Neuronal stem cell (in vitro differentiated cells): ENCODE measurements around the gene STX1B.

Experiments used
- DNase-seq: peaks from one replicate; pipeline ENCODE4 v3.0.0-alpha.2; 2013; ENCODE audit warnings: low spot score
- H2AFZ ChIP-seq: one replicate; pipeline ENCODE4 v1.6.1; 2013; ENCODE audit warnings: mild to moderate bottlenecking, low read length, inconsistent platforms
- H2AK5ac ChIP-seq: 2 replicates; pipeline ENCODE4 v1.6.1; 2013; ENCODE audit warnings: low read depth, mild to moderate bottlenecking, inconsistent platforms, low read length, moderate library complexity, mixed read lengths
- H2BK120ac ChIP-seq: 2 replicates; pipeline ENCODE4 v1.6.1; 2013; ENCODE audit warnings: low read depth, mild to moderate bottlenecking, inconsistent platforms, low read length, moderate library complexity, mixed read lengths
- H2BK12ac ChIP-seq: one replicate; pipeline ENCODE4 v1.6.1; 2013; ENCODE audit warnings: low read length, inconsistent platforms
- H2BK15ac ChIP-seq: 2 replicates; pipeline ENCODE4 v1.6.1; 2013; ENCODE audit warnings: mild to moderate bottlenecking, low read length, inconsistent platforms, mixed read lengths
- H2BK5ac ChIP-seq: one replicate; pipeline ENCODE4 v1.6.1; 2013; ENCODE audit warnings: inconsistent platforms, mild to moderate bottlenecking, low read length, moderate library complexity
- H3K14ac ChIP-seq: one replicate; pipeline ENCODE4 v1.6.1; 2013; ENCODE audit warnings: low read length, inconsistent platforms
- H3K18ac ChIP-seq: 2 replicates; pipeline ENCODE4 v1.6.1; 2013; ENCODE audit warnings: low read length, inconsistent platforms
- H3K23ac ChIP-seq: 2 replicates; pipeline ENCODE4 v1.6.1; 2013; ENCODE audit warnings: low read depth, mild to moderate bottlenecking, mixed read lengths, low read length, inconsistent platforms; ENCODE audit not compliant: poor library complexity
- H3K27ac ChIP-seq: replicated peaks from 3 replicates; pipeline ENCODE4 v1.5.1; 2013; ENCODE audit warnings: low read length, inconsistent platforms
- H3K27me3 ChIP-seq, 3 experiments: 2 replicates each; pipeline ENCODE4 v1.6.1; 2013; ENCODE audit warnings: low read length in 3 of 3, mild to moderate bottlenecking in 2 of 3, inconsistent platforms in 1 of 3, low read depth in 1 of 3, mixed read lengths in 1 of 3, moderate library complexity in 1 of 3; ENCODE audit not compliant: control insufficient read depth in 3 of 3, insufficient read depth in 3 of 3
- H3K36me3 ChIP-seq, 2 donors: replicated peaks in 1 of 2; 2 replicates each; pipeline ENCODE4 v1.6.1; 2013; ENCODE audit warnings: low read length in 2 of 2; ENCODE audit not compliant: control insufficient read depth in 2 of 2, insufficient read depth in 2 of 2
- H3K4ac ChIP-seq: 2 replicates; pipeline ENCODE4 v1.6.1; 2013; ENCODE audit warnings: inconsistent platforms, mild to moderate bottlenecking, low read length, moderate library complexity
- H3K4me1 ChIP-seq, 2 donors: 1 replicate in 1 of 2; 2 replicates in 1 of 2; pipeline ENCODE4 v1.6.1; 2013; ENCODE audit warnings: low read length in 2 of 2, low read depth in 1 of 2; ENCODE audit not compliant: control insufficient read depth in 2 of 2, insufficient read depth in 1 of 2
- H3K4me2 ChIP-seq: one replicate; pipeline ENCODE4 v1.6.1; 2013; ENCODE audit warnings: mild to moderate bottlenecking, low read length, inconsistent platforms; ENCODE audit not compliant: insufficient read depth, poor library complexity, severe bottlenecking
- H3K4me3 ChIP-seq, 2 donors: 2 replicates each; pipeline ENCODE4 v1.5.1; 2013; ENCODE audit warnings: low read length in 2 of 2, mild to moderate bottlenecking in 2 of 2, inconsistent platforms in 1 of 2, moderate library complexity in 1 of 2
- H3K79me1 ChIP-seq: one replicate; pipeline ENCODE4 v1.6.1; 2013; ENCODE audit warnings: low read depth, mild to moderate bottlenecking, inconsistent platforms, low read length, moderate library complexity
- H3K9ac ChIP-seq: one replicate; pipeline ENCODE4 v1.6.1; 2013; ENCODE audit warnings: mild to moderate bottlenecking, low read depth, low read length, inconsistent platforms; ENCODE audit not compliant: poor library complexity
- H3K9me3 ChIP-seq, 2 donors: replicated peaks in 1 of 2; 2 replicates each; pipeline versions ENCODE3 to v1.6.1; 2013; ENCODE audit warnings: low read length in 2 of 2, mild to moderate bottlenecking in 2 of 2, inconsistent platforms in 1 of 2, low read depth in 1 of 2, mixed read lengths in 1 of 2, moderate library complexity in 1 of 2; ENCODE audit not compliant: control insufficient read depth in 2 of 2, insufficient read depth in 1 of 2
- H4K8ac ChIP-seq: one replicate; pipeline ENCODE4 v1.6.1; 2013; ENCODE audit warnings: low read depth, mild to moderate bottlenecking, inconsistent platforms, low read length, moderate library complexity
- H4K91ac ChIP-seq: one replicate; pipeline ENCODE4 v1.6.1; 2013; ENCODE audit warnings: low read length, low read depth, mild to moderate bottlenecking, inconsistent platforms; ENCODE audit not compliant: poor library complexity
- WGBS, 2 donors: extraction: QIAGEN DNeasy Blood & Tissue Kit; methylation state at CpG; one replicate each; pipeline ENCODE4 v1.1.7; 2013; ENCODE audit warnings: missing lambda C conversion rate in 2 of 2, mixed read lengths in 1 of 2; ENCODE audit not compliant: insufficient read length in 2 of 2, insufficient replicate concordance in 1 of 2; ENCODE audit errors: extremely low coverage in 2 of 2; 5-methylcytosine and 5-hydroxymethylcytosine counted together

The STX1B gene

GRCh38 chr16:31009120-31009519 is 1.3 kb downstream of the STX1B start:
- Histone ChIP-seq H3K27ac (no peak overlapping the region), H3K4ac (no peak overlapping the region), H3K18ac (no peak overlapping the region), H2AFZ (no peak overlapping the region), H3K36me3 (no peaks in the 10 kb centered on the region), H2AK5ac (peak overlapping the region; percentile 31), H3K4me2 (no peak overlapping the region), H3K4me1 (peaks cover 13 to 18% of the 10 kb centered on the region in 2 donors), H4K91ac (no peak overlapping the region), H3K9me3 (no peaks in the 10 kb centered on the region), H3K4me3 (peak overlapping the region in 1 of 2 donors; percentile 54), H2BK12ac (no peak overlapping the region), H2BK120ac (no peak overlapping the region), H2BK5ac (peak overlapping the region; percentile 22), H3K14ac (peak overlapping the region; percentile 3), H4K8ac (no peak overlapping the region), H2BK15ac (no peak overlapping the region), H3K27me3 (peaks cover 0 to 3% (median 0%) of the 10 kb centered on the region in 3 experiments), H3K9ac (peak overlapping the region; percentile 71), H3K79me1 (peaks cover 5% of the 10 kb centered on the region), H3K23ac (peak overlapping the region; percentile 35)
- no peak for DNase-seq
- no CpG with 5 or more reads among the region's 7 CpGs for WGBS, 2 donors

- H4K91ac ChIP-seq = no peak overlapping the region
- H2AK5ac ChIP-seq = peak overlapping the region; percentile 9
- H3K18ac ChIP-seq = no peak overlapping the region
- peaks cover 5% of the 10 kb centered on the region for H3K79me1 ChIP-seq
- no peak overlapping the region for H3K4me3 ChIP-seq
- no peak overlapping the region for H3K23ac ChIP-seq
- H2BK120ac ChIP-seq = no peak overlapping the region
- H2BK15ac ChIP-seq = no peak overlapping the region
- H3K14ac ChIP-seq = no peak overlapping the region
- H3K27ac ChIP-seq = no peak overlapping the region
- peaks cover 13 to 19% of the 10 kb centered on the region in 2 donors for H3K4me1 ChIP-seq
- H2BK5ac ChIP-seq = no peak overlapping the region
- no peak overlapping the region for H3K9ac ChIP-seq
- H2AFZ ChIP-seq = no peak overlapping the region
- no peak overlapping the region for H2BK12ac ChIP-seq
- no peak overlapping the region for H4K8ac ChIP-seq
- H3K4me2 ChIP-seq = no peak overlapping the region
- H3K4ac ChIP-seq = no peak overlapping the region
- H3K36me3 ChIP-seq = no peaks in the 10 kb centered on the region
- H3K27me3 ChIP-seq = peaks cover 0 to 3% (median 0%) of the 10 kb centered on the region in 3 experiments
- H3K9me3 ChIP-seq = no peaks in the 10 kb centered on the region
- WGBS, 2 donors = no CpG with 5 or more reads among the region's 5 CpGs
- DNase-seq = no peak
Observed at GRCh38 chr16:31008551-31008950, 1.9 kb downstream of the STX1B start.

GRCh38 chr16:31008149-31008548 is 2.3 kb downstream of the STX1B start:
- H4K8ac ChIP-seq = no peak overlapping the region
- H2BK12ac ChIP-seq = no peak overlapping the region
- H3K9me3 ChIP-seq = no peaks in the 10 kb centered on the region
- no peak overlapping the region for H2BK15ac ChIP-seq
- no peak overlapping the region for H3K4me3 ChIP-seq
- DNase-seq = no peak
- peaks cover 13 to 20% of the 10 kb centered on the region in 2 donors for H3K4me1 ChIP-seq
- no peak overlapping the region for H2BK120ac ChIP-seq
- H3K4ac ChIP-seq = no peak overlapping the region
- no peak overlapping the region for H2BK5ac ChIP-seq
- no peak overlapping the region for H3K9ac ChIP-seq
- WGBS, 2 donors = no CpG with 5 or more reads among the region's 6 CpGs
- no peak overlapping the region for H4K91ac ChIP-seq
- no peak overlapping the region for H3K14ac ChIP-seq
- H3K36me3 ChIP-seq = no peaks in the 10 kb centered on the region
- no peak overlapping the region for H2AFZ ChIP-seq
- H3K79me1 ChIP-seq = peaks cover 5% of the 10 kb centered on the region
- H3K23ac ChIP-seq = no peak overlapping the region
- no peak overlapping the region for H3K18ac ChIP-seq
- H3K27ac ChIP-seq = no peak overlapping the region
- peaks cover 0 to 3% (median 0%) of the 10 kb centered on the region in 3 experiments for H3K27me3 ChIP-seq
- no peak overlapping the region for H3K4me2 ChIP-seq
- H2AK5ac ChIP-seq = peak overlapping the region; percentile 9

GRCh38 chr16:31007684-31008083 is 2.8 kb downstream of the STX1B start:
- Histone ChIP-seq H3K27me3 (peaks cover 0 to 3% (median 0%) of the 10 kb centered on the region in 3 experiments), H3K27ac (no peak overlapping the region), H2BK5ac (no peak overlapping the region), H4K8ac (no peak overlapping the region), H3K9ac (no peak overlapping the region), H4K91ac (no peak overlapping the region), H2AFZ (no peak overlapping the region), H2BK12ac (no peak overlapping the region), H3K18ac (no peak overlapping the region), H3K4me3 (no peak overlapping the region), H3K4me2 (no peak overlapping the region), H3K14ac (no peak overlapping the region), H2AK5ac (no peak overlapping the region), H2BK120ac (no peak overlapping the region), H3K79me1 (peaks cover 5% of the 10 kb centered on the region), H3K9me3 (no peaks in the 10 kb centered on the region), H3K36me3 (no peaks in the 10 kb centered on the region), H3K23ac (no peak overlapping the region), H3K4ac (no peak overlapping the region), H3K4me1 (peaks cover 13 to 20% of the 10 kb centered on the region in 2 donors), H2BK15ac (no peak overlapping the region)
- WGBS, 2 donors = no CpG with 5 or more reads among the region's 6 CpGs
- DNase-seq = no peak
